ENCODE results near the gene C16orf78. TPM values are rescaled to one million over a fixed set of nuclear protein-coding genes. Genes with fewer than 3 reads are reported as not detected.

The C16orf78 gene, protein sequence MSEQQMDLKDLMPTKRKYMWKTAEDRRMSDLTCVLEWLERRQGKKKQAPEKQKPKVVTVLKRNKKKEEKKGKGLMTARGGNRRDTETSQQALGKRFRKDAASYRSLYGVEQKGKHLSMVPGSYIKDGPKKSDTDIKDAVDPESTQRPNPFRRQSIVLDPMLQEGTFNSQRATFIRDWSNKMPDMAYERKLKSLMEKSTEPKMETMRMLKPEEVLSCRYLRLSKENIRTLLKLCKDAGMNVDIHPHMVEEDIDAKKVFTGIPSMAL
- not detected for total RNA-seq
- long read RNA-seq: 0 reads

GRCh38 chr16:49373504-49373903 lies at the start of gene C16orf78:
Gene C16orf78 (plus strand): TSS chr16:49373804. CDS start chr16:49373940, 136 bp downstream.
- intact Hi-C loops (cut with DNase I): no loop called here
- DNase-seq (ENCODE audit: low spot score): no peak

- DNase-seq (ENCODE audit: low spot score): no peak
- intact Hi-C loops (cut with DNase I): no loop called here
Observed at GRCh38 chr16:49324703-49325102, 48.9 kb upstream of the C16orf78 start.

DNA sequence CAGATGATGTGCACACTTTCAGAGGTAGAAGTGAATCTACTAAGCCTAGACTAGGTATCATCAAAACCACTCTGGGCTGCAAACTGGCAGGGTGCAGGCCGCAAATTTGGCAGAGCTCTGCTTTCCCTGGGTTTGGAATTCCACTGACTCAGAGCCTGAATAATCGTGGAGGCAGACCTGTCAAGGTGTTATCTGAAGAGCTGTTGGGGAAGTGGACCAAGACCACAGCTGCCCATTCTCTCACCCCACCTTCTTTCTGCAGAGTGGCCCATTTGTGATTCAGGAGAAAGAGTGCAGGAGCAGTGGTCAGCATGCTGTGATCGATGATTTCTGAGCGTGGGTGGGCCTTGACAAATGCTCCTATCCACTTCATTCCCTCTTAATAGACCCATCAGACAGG lies 46.1 kb upstream of the C16orf78 start:
- intact Hi-C loops (cut with DNase I): no loop called here

GRCh38 chr16:49328325-49328724 lies 45.3 kb upstream of the C16orf78 start:
- DNase-seq (ENCODE audit: low spot score): no peak
- intact Hi-C loops (cut with DNase I): no loop called here

More for the DNA sequence above, 46.1 kb upstream of the C16orf78 start:
- no peak for DNase-seq (ENCODE audit: low spot score)

DNA sequence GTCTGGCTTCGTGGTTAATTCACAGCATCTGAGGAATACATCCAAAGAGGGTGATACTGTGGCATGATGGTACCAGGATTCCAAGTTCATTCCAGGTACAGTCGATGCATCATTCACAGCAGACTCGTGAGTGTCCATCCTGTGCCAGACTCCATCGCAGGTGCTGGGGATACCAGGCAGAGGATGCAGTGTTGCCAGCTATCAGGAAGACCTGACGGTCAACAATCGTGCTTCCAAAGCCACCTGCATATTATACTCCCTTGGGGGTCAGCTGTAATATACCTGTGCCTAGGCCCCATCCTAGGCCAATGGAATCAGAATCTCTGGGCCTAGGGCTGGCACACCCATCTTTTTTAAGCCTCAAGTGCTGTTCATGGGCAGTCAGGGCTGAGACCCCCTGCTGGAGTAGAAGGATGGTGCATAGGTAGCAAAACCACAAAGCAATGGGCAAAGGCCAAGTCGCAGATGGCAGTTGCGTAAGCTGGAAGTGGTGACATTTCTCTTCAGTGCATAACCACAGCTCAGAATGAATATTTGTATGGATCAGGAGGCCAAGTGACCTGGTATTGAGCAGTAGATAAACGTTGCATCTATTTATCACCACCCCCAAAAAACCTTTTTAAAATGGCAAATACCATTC lies 42.9 kb upstream of the C16orf78 start:
- DNase-seq (ENCODE audit: low spot score): no peak
- intact Hi-C loops (cut with DNase I): no loop called here

GRCh38 chr16:49332589-49333258 lies 40.9 kb upstream of the C16orf78 start:
- DNase-seq (ENCODE audit: low spot score): no peak
- intact Hi-C loops (cut with DNase I): no loop called here

- DNase-seq (ENCODE audit: low spot score): no peak
- intact Hi-C loops (cut with DNase I): no loop called here
Observed at GRCh38 chr16:49333259-49333597, 40.4 kb upstream of the C16orf78 start.

- peak; percentile 31 for DNase-seq (ENCODE audit: low spot score)
- intact Hi-C loops (cut with DNase I): no loop called here
Observed at GRCh38 chr16:49335828-49336227, 37.8 kb upstream of the C16orf78 start.

DNA sequence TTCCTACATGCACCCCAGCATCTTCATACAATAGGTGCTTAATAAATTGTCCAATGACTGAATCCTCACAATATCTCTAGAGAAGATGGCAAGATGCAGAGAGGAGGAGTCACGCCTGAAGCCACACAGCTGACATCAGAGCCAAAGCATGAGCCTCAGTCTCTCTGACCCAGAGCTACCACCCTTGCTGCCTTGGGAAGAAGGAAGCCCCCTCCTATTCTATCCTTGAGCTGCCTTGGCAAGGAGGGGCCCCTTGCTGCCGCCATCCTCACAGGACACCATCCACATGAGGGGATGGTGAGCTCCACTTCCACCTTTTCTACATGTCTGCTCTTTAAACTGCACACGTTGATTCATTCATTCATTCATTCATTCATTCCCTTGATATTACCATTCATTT lies 37.0 kb upstream of the C16orf78 start:
- DNase-seq (ENCODE audit: low spot score): peak; percentile 36
- intact Hi-C loops (cut with DNase I): no loop called here

DNA sequence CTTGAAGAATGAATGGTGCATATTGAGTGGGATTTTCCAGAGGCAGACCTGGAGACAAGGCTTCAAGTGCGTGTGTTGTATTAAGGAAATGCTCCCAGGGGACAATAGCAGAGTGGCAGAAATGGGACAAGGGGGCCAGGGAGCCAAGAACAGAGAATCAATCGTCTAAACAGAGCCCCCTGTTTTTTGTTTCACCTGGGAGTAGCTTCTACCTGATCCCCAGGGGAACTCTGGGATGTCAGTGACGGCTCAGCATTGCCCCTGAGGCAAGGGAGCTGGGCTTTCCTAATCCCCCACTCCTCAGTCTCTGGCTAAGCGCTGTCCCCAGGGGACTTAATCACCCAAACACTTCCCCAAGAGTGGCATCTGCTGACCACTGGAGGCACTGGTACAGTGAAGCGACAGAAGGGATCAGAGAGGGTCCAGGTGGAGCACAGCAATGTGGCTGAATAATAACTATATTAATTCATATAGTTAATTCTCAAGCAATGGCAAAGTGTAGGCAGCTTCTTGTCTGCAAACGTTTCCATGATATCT lies 35.7 kb upstream of the C16orf78 start:
- DNase-seq (ENCODE audit: low spot score): peak; percentile 5
- intact Hi-C loops (cut with DNase I): no loop called here

DNA sequence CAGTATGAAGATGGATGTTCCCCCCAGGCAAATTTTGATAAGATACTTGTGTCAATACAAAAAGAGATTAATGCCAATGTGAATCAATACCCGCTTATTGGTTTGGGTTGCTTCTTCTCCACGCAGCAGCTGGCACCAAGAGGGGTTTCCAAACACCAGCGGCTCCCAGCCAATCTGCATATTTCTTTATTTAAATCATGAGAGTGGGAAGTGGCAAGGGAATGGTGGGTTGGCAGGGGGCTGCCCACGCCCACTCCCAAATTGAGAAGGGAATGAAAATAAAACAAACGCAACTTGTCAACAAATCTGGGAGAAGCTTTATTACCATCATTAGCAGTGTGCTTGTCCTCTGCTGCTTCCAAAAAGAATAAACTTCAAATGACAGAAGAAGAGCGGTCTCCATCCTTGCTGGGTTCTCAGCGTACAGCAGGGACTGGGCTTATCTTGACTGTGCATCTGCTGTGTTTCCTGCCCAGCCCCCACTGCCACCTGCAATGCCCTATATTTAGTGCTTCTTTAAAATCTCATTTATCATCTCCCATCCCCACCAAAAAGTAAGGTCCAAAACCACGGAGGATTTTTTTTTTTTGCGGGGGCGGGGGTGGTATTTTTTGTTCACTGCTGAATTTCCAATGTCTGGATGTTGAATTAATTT lies 34.9 kb upstream of the C16orf78 start:
- intact Hi-C loops (cut with DNase I): no loop called here
- DNase-seq (ENCODE audit: low spot score): peak; percentile 26

- DNase-seq (ENCODE audit: low spot score): peak; percentile 46
- intact Hi-C loops (cut with DNase I): no loop called here
Observed at GRCh38 chr16:49340466-49340865, 33.1 kb upstream of the C16orf78 start.

- intact Hi-C loops (cut with DNase I): no loop called here
- DNase-seq (ENCODE audit: low spot score): peak; percentile 9
Observed at GRCh38 chr16:49341706-49342105, 31.9 kb upstream of the C16orf78 start.

DNA sequence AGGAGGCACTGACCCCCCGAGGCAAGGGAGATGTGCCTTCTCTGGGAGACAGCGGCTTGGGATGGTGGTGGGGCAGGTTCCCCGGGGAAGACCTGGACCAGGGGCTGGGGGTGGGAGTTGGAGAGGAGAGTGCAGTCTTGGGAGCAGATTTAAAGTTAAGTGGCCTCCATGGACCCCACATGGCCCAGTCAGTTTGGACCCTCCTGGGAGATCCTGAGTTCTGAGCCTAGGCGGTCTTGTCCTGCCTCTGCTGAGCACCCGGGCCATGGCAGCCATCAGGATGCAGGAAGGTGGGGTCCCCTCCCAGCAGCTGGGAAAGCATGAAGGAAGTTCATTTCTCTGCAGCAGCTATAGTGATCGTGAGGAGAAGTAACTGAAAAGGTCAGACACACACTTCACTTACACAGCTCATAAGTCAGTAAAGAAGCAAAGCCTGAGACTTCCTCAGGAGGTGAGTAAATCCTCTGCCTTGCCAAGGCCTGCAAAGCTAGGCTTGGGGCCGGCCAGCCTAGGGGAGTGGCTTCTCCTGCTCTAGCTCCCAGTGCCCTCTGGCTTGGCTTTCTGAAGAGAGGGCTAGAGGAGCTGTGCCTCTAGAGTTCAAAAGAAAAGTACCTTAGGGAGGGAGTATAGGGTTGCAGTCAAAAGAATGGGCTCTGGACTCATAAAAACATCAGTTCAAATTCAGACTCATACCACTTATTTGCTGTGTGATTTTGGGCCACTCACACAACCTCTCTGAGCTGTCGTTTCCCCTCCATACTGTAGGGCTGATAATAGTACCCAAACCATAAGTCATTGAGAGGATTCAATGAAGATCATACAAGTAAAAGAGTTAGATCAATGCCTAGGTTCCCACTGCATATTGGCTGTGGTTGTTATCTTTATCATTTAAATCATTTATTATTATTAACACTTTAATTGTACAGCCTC lies 31.0 kb upstream of the C16orf78 start:
- intact Hi-C loops (cut with DNase I): no loop called here
- peak; percentile 19 for DNase-seq (ENCODE audit: low spot score)

- DNase-seq (ENCODE audit: low spot score): peak; percentile 50
- intact Hi-C loops (cut with DNase I): no loop called here
Observed at GRCh38 chr16:49343291-49343690, 30.3 kb upstream of the C16orf78 start.

GRCh38 chr16:49344401-49344800 lies 29.2 kb upstream of the C16orf78 start:
- peak; percentile 39 for DNase-seq (ENCODE audit: low spot score)
- intact Hi-C loops (cut with DNase I): no loop called here

GRCh38 chr16:49345829-49346228 lies 27.8 kb upstream of the C16orf78 start:
- DNase-seq (ENCODE audit: low spot score): peak; percentile 4
- intact Hi-C loops (cut with DNase I): no loop called here

GRCh38 chr16:49346459-49346858 lies 27.1 kb upstream of the C16orf78 start:
- intact Hi-C loops (cut with DNase I): no loop called here
- DNase-seq (ENCODE audit: low spot score): no peak

GRCh38 chr16:49347476-49347875 lies 26.1 kb upstream of the C16orf78 start:
- intact Hi-C loops (cut with DNase I): no loop called here
- DNase-seq (ENCODE audit: low spot score): peak; percentile 49
